ENCODE measurements around the gene TAOK3.

- TF ChIP-seq CTCF (conservative IDR thresholded peaks at IDR 0.05) (no peak), EZH2 (IDR thresholded peaks at IDR 0.05; ENCODE audit: low read depth) (no peak)
Measured at GRCh38 chr12:118373616-118374015, 909 bp upstream of the TAOK3 start.
